Measurements from ENCODE around the gene MYPN.

MYPN gene

DNA sequence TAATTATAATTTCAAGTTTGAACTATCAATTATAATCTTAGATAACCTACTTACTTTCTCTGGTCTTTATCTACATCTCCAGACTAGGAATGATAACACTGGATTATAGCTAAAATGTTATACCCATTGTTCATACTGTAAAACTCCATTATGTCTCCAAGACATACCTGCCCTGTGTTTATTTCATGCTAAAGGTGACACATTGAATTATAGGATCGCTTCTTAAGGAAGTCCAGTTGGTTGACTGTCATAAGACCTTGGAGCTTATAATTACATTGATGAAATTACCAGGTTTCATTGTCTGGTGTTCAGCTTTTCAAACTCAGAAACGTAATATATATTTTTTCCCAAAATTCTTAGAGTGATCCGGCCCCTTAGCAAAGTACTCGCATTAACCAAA lies 18.7 kb upstream of the MYPN start:
- no peak for DNase-seq (ENCODE audit: low read depth in 2 of 2)

- no peak for DNase-seq (ENCODE audit: low read depth in 2 of 2)
Observed at GRCh38 chr10:68092512-68092911, 16.8 kb upstream of the MYPN start.

- DNase-seq (ENCODE audit: low read depth in 2 of 2), result no peak
Observed at GRCh38 chr10:68095153-68095552, 14.1 kb upstream of the MYPN start.

- DNase-seq (ENCODE audit: low read depth in 2 of 2), result no peak
Observed at GRCh38 chr10:68096913-68097516, 12.3 kb upstream of the MYPN start.

DNA sequence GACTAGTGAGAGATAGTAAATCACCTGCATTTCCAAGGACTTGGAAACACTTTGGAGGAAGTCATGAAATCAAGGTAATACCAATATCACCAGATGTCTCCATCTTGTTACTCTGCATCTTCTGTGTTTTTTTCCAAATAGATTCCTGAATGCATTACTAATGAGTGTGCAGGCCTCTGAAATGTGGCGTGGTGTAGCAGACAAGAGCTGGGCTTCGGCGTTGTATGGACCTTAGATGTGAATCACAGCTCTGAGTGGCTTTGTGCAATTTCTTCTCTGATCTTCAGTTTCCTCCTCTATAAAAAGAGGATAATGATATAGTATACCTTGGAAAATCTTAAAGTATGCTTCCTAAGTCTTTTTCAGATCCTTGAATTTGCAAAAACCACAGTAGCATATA lies 9.6 kb upstream of the MYPN start:
- no peak for DNase-seq (ENCODE audit: low read depth in 2 of 2)

- DNase-seq (ENCODE audit: low read depth in 2 of 2), result no peak
Observed at GRCh38 chr10:68101066-68101465, 8.2 kb upstream of the MYPN start.

DNA sequence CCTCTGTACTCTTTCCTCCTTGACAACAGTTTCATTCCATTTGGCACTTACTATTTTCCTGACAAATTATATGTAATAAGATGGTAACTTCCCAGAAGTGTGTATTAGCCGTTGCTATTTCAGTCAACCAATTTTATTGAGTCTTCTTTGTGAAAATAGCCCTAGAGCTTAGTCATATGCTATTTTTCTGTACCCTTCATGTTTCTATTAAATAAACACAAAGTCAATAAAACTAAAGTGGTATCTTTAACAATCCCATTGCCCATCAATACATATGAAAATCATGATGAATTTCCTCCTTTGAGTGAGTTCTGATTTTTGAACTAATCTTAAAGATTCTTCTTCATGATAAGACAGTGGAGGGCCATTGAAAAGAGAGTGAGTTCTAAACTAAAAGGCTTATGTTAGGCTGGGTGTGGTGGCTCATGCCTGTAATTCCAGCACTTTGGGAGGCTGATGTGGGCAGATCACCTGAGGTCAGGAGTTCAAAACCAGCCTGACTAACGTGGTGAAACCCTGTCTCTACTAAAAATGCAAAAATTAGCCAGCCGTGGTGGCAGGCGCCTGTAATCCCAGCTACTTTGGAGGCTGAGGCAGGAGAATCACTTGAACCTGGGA lies 5.9 kb upstream of the MYPN start:
- DNase-seq (ENCODE audit: low read depth in 2 of 2), result no peak

GRCh38 chr10:68103901-68104300 lies 5.4 kb upstream of the MYPN start:
- no peak for DNase-seq (ENCODE audit: low read depth in 2 of 2)

- DNase-seq (ENCODE audit: low read depth in 2 of 2), result no peak
Observed at GRCh38 chr10:68105820-68106219, 3.5 kb upstream of the MYPN start.

- no peak for DNase-seq (ENCODE audit: low read depth in 2 of 2)
Observed at GRCh38 chr10:68106656-68107055, 2.6 kb upstream of the MYPN start.

DNA sequence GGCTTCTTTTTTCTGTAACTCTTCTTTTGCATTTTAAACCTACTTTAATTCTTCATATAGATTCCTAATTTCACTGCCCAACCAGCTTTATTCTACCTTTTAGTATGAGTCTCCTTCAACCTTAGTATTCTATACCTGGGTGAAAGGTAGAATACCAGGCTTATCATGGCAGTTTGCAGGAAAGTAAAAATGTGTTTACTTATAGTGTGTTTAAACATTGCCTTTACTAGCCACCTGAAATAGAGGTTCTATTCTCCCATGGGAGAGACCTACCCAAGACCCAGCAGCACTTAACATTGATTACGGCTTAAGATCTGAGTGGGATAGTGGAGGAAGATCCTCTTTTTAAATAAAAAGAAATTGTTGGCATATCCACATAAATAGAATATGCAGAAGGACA lies 1.6 kb upstream of the MYPN start:
- no peak for DNase-seq (ENCODE audit: low read depth in 2 of 2)

GRCh38 chr10:68108051-68108450 lies 1.2 kb upstream of the MYPN start:
- no peak for DNase-seq (ENCODE audit: low read depth in 2 of 2)

- DNase-seq (ENCODE audit: low read depth in 2 of 2), result no peak
Observed at GRCh38 chr10:68108653-68109052, 635 bp upstream of the MYPN start.

GRCh38 chr10:68110027-68110426 lies 739 bp downstream of the MYPN start:
- no peak for DNase-seq (ENCODE audit: low read depth in 2 of 2)

- no peak for DNase-seq (ENCODE audit: low read depth in 2 of 2)
Observed at GRCh38 chr10:68111584-68111983, 2.3 kb downstream of the MYPN start.

GRCh38 chr10:68112837-68113236 lies 3.5 kb downstream of the MYPN start:
- no peak for DNase-seq (ENCODE audit: low read depth in 2 of 2)

DNA sequence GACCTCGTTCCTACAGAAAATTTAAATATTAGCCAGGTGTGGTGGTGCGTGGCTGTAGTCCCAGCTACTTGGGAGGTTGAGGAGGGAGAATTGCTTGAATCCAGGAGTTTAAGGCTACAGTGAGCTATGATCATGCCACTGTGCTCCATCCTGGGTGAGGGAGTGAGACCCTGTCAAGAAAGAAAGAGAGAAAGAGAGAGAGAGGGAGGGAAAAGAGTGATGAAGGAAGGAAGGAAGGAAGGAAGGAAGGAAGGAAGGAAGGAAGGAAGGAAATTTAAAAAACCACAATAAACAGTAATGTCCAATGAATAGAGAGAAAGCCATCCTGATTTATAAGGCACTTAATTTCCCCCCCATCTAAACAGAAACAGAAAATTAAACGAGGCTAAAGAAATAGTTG lies 9.4 kb downstream of the MYPN start:
- no peak for DNase-seq (ENCODE audit: low read depth in 2 of 2)

- DNase-seq (ENCODE audit: low read depth in 2 of 2), result no peak
Observed at GRCh38 chr10:68121020-68121743, 11.9 kb downstream of the MYPN start.

DNA sequence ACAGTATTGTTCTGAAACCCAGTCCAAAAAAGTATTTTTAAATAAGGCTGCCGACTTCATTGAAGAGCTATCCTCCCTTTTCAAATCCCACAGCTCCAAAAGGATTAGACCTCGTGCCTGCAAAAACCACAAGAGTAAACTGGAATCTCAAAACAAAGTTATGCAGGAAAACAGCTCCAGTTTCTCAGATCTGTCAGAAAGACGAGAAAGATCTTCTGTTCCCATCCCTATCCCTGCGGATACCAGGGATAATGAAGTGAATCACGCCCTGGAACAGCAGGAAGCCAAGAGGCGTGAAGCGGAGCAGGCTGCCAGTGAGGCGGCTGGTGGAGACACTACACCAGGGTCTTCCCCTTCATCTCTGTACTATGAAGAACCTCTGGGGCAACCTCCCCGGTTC lies 12.6 kb downstream of the MYPN start:
- no peak for DNase-seq (ENCODE audit: low read depth in 2 of 2)

DNA sequence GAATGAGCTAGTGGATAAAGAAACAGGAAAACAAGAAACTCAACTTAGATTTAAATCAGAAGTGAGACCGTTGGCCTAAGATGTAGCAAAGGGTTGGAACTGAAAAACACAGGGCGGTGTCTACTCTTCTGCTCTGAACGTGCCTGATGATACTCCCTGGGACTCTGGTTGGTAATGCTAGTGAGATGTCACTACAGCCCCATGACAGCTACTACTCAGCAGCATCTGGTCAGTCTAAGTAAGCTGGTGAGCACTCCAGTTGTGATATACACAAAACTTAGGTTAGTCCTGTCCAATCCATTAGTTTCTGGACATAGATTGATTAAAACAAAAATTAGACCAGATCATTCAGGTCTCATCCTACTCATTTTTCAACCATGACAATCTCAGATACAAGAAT lies 15.4 kb downstream of the MYPN start:
- no peak for DNase-seq (ENCODE audit: low read depth in 2 of 2)

- DNase-seq (ENCODE audit: low read depth in 2 of 2), result no peak
Observed at GRCh38 chr10:68125772-68126171, 16.5 kb downstream of the MYPN start.

DNA sequence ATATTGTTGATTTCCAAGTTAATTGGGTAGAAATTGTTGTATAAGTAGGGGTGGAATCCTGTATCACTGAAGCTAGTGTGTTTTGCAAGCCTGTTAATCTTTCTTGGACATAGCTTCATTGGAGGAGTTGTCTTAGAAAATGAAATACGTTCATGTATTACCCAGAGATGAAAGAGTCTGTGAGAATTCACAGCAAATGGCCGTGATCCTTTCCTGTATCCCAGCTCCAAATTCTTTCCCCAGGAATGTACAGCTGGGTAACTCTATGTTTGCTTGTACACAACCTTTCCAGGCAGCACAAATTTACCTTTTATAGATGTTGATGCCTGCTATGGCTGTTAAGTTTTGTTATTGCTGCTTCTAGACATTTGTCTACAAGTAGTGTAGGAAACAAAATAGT lies 18.7 kb downstream of the MYPN start:
- no peak for DNase-seq (ENCODE audit: low read depth in 2 of 2)

GRCh38 chr10:68132391-68132790 lies 23.1 kb downstream of the MYPN start:
- DNase-seq (ENCODE audit: low read depth in 2 of 2), result no peak

Measured in stimulated activated CD8-positive, alpha-beta memory T cell treated with anti-CD3 and anti-CD28 coated beads, Interleukin-2, amount 100 ng/mL, for 48 hours (primary cell).